NB4 (cell line): ENCODE data around the gene TBC1D3B.

ENCODE experiments used
- DNase-seq: peaks from one replicate; pipeline ENCODE4 v3.0.0; 2010; ENCODE audit warnings: low read depth
- H3K4me3 ChIP-seq: one replicate; pipeline ENCODE4 v1.5.1; 2011; ENCODE audit warnings: mild to moderate bottlenecking, low read depth, low read length, moderate library complexity
- MYC ChIP-seq: IDR thresholded peaks from 2 replicates; pipeline ENCODE4 v1.6.1; 2011; ENCODE audit warnings: low read depth, low read length
- POLR2A ChIP-seq: IDR thresholded peaks from 2 replicates; pipeline ENCODE4 v1.6.1; 2011; ENCODE audit warnings: mild to moderate bottlenecking; ENCODE audit not compliant: insufficient read length; ENCODE audit errors: extremely low read depth
- TF ChIP-seq, protein P1 (sequence below): IDR thresholded peaks from 2 replicates; pipeline ENCODE4 v1.6.1; 2011; ENCODE audit warnings: low read depth, low read length
- TF ChIP-seq, protein P2 (sequence below): IDR thresholded peaks from one replicate; pipeline ENCODE4 v1.5.1; 2012; ENCODE audit warnings: low read depth, low read length

The TBC1D3B gene

GRCh38 chr17:36130346-36130745 lies 46.1 kb downstream of the TBC1D3B start:
- TF ChIP-seq MYC (no peak), POLR2A (no peak)
- TF ChIP-seq, protein P1, sequence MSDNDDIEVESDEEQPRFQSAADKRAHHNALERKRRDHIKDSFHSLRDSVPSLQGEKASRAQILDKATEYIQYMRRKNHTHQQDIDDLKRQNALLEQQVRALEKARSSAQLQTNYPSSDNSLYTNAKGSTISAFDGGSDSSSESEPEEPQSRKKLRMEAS = no peak
- TF ChIP-seq, protein P2, sequence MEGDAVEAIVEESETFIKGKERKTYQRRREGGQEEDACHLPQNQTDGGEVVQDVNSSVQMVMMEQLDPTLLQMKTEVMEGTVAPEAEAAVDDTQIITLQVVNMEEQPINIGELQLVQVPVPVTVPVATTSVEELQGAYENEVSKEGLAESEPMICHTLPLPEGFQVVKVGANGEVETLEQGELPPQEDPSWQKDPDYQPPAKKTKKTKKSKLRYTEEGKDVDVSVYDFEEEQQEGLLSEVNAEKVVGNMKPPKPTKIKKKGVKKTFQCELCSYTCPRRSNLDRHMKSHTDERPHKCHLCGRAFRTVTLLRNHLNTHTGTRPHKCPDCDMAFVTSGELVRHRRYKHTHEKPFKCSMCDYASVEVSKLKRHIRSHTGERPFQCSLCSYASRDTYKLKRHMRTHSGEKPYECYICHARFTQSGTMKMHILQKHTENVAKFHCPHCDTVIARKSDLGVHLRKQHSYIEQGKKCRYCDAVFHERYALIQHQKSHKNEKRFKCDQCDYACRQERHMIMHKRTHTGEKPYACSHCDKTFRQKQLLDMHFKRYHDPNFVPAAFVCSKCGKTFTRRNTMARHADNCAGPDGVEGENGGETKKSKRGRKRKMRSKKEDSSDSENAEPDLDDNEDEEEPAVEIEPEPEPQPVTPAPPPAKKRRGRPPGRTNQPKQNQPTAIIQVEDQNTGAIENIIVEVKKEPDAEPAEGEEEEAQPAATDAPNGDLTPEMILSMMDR = no peak
- DNase-seq = no peak
- no peak overlapping the region for H3K4me3 ChIP-seq

DNA sequence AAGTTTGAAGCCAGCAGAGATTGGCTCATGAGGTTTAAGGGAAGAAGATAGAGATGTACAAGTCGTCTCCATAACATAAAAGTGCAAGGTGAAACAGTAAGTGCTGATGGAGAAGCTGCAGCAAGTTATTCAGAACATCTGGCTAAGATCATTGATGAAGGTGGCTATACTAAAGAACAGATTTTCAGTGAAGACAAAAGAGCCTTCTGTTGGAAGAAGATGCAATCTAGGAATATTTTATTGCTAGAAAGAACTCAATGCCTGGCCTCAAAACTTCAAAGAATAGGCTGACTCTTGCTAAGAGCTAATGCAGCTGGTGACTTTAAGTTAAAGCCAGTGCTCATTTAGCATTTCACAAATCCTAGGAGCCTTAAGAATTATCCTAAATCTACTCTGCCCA lies 46.8 kb downstream of the TBC1D3B start:
- no peak overlapping the region for H3K4me3 ChIP-seq
- DNase-seq = no peak
- TF ChIP-seq, protein P1 = no peak
- TF ChIP-seq POLR2A (no peak), MYC (no peak)
- TF ChIP-seq, protein P2 = no peak

DNA sequence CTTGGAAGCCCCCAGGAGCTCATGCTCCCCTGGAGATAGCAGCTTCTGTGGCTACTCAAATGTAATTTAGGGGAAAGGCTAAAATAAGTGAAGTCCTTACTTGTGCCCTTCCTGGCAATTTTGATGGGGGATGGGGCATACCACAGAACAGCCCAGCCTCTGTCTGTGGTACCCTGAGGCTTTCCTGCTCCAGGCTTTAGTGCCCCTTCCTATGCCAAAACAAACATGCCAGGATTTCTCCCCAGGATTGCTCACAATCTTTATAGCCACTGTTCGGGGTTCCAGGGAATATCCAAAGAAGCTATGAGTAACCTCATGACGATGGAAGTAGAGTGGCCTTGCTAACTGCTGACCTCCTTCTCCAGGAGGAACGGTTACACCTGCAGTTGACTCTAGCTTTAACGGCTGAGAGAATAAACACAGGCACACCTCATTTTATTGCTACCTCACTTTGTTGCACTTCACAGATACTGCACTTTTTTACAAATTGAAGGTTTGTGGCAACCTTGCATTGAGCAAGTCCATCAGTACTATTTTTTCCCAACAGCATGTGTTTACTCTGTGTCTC lies 47.9 kb downstream of the TBC1D3B start:
- DNase-seq = no peak
- H3K4me3 ChIP-seq = no peak overlapping the region
- TF ChIP-seq, protein P1 = no peak
- TF ChIP-seq POLR2A (no peak), MYC (no peak)
- TF ChIP-seq, protein P2 = no peak

GRCh38 chr17:36127911-36128310 lies 48.5 kb downstream of the TBC1D3B start:
- H3K4me3 ChIP-seq = no peak overlapping the region
- DNase-seq = no peak
- TF ChIP-seq, protein P2 = no peak
- TF ChIP-seq, protein P1 = no peak
- no peak for TF ChIP-seq POLR2A
- no peak for TF ChIP-seq MYC

DNA sequence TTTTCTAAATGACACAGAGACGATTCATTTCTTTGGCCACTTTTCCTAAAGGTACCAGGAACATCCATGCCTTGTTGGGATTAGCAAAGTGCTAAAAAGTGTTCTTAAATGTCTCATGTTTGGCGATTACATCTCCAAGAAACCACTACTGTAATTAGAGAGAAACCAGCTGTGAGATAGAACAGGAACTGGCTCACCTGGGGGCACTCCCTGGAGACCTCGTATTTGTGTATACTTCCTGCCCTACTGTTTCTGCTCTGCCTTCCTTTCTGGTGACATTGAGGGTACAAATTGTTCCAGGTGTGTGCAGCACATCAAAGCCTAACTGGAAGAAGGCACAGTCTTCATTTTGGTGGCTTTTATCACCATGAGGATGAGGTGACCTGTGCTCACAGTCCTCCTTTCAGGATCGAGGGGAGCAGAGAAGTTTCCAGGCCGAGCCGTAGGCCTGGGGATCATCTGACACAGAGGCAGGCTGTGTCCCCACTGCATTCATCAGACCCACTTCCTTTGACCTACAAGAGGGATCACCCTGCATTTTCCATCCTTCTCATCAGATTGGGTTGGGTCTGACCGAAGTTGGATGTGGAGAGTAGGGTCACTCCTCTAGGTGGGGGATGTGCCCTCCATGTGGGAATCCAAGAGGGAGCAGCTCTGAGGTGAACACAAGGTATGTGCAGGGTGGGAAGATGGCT lies 49.1 kb downstream of the TBC1D3B start:
- no peak overlapping the region for H3K4me3 ChIP-seq
- no peak for DNase-seq
- TF ChIP-seq, protein P1 = no peak
- TF ChIP-seq, protein P2 = no peak
- TF ChIP-seq POLR2A = no peak
- no peak for TF ChIP-seq MYC
